Neural cell (in vitro differentiated cells): ENCODE results near the gene NEK4. TPM values are rescaled to one million over a fixed set of nuclear protein-coding genes. Genes with fewer than 3 reads are reported as not detected.

ENCODE experiments used
- H2AFZ ChIP-seq: fragments of 200-600, 300-800 bp; sonication (generic), shearing (Covaris generic); 2 replicates; pipeline ENCODE4 v1.6.0; 2014; ENCODE audit warnings: low read depth, mild to moderate bottlenecking, antibody characterized with exemption, low read length, moderate library complexity
- H3F3A ChIP-seq: fragments of 200-600 bp; shearing (Covaris generic); 2 replicates; pipeline ENCODE4 v1.6.1; 2016; ENCODE audit warnings: mild to moderate bottlenecking, moderate library complexity, mixed read lengths, antibody characterized with exemption, low read length; ENCODE audit not compliant: insufficient read depth, poor library complexity, severe bottlenecking
- H3K27ac ChIP-seq: fragments of 200-600, 300-800 bp; sonication (generic), shearing (Covaris generic); 2 replicates; pipeline ENCODE4 v1.5.1; 2014; ENCODE audit warnings: mild to moderate bottlenecking, low read length, moderate library complexity
- H3K27me3 ChIP-seq: fragments of 300-800, 200-600 bp; sonication (generic), shearing (Covaris generic); 2 replicates; pipeline ENCODE4 v1.6.0; 2014; ENCODE audit warnings: mild to moderate bottlenecking, low read depth, low read length, moderate library complexity; ENCODE audit not compliant: insufficient read depth
- H3K36me3 ChIP-seq: fragments of 300-800, 200-600 bp; sonication (generic), shearing (Covaris generic); 2 replicates; pipeline ENCODE4 v1.5.1; 2014; ENCODE audit warnings: mild to moderate bottlenecking, antibody characterized with exemption, low read length, moderate library complexity; ENCODE audit not compliant: insufficient read depth
- H3K4me2 ChIP-seq: fragments of 300-800, 200-600 bp; sonication (generic), shearing (Covaris generic); 2 replicates; pipeline ENCODE4 v1.6.0; 2014; ENCODE audit warnings: mild to moderate bottlenecking, low read length
- H3K4me3 ChIP-seq: fragments of 300-800, 200-600 bp; sonication (generic), shearing (Covaris generic); 2 replicates; pipeline ENCODE4 v1.5.1; 2014; ENCODE audit warnings: mild to moderate bottlenecking, low read length, moderate library complexity
- H3K79me2 ChIP-seq: fragments of 200-600 bp; shearing (Covaris generic); replicated peaks from 2 replicates; pipeline ENCODE4 v1.6.0; 2014; ENCODE audit warnings: mild to moderate bottlenecking, low read length, moderate library complexity; ENCODE audit not compliant: insufficient read depth
- H3K9ac ChIP-seq: fragments of 300-800, 200-600 bp; sonication (generic), shearing (Covaris generic); 2 replicates; pipeline ENCODE4 v1.6.1; 2016; ENCODE audit warnings: mild to moderate bottlenecking, low read length, mixed read lengths
- H3K9me2 ChIP-seq: fragments of 200-600 bp; shearing (Covaris generic); 2 replicates; pipeline ENCODE4 v1.6.1; 2016; ENCODE audit warnings: mild to moderate bottlenecking, low read length, mixed read lengths; ENCODE audit not compliant: insufficient read depth
- H3K9me3 ChIP-seq: fragments of 200-600, 300-800 bp; sonication (generic), shearing (Covaris generic); 2 replicates; pipeline ENCODE4 v1.6.1; 2016; ENCODE audit warnings: mild to moderate bottlenecking, mixed run types, low read length, moderate library complexity, mixed read lengths
- H4K20me1 ChIP-seq: fragments of 200-600 bp; shearing (Covaris generic); 2 replicates; pipeline ENCODE4 v1.6.1; 2016; ENCODE audit warnings: mild to moderate bottlenecking, mixed run types; ENCODE audit not compliant: insufficient read depth
- CTCF ChIP-seq: fragments of 450-650 bp; IDR thresholded peaks from 2 replicates; pipeline ENCODE4 v1.5.1; 2014; ENCODE audit warnings: antibody characterized with exemption, mild to moderate bottlenecking, moderate library complexity; ENCODE audit not compliant: poor library complexity, severe bottlenecking
- EP300 ChIP-seq: fragments of 450-650 bp; conservative IDR thresholded peaks from 2 replicates; pipeline ENCODE4 v1.6.1; 2014; ENCODE audit warnings: antibody characterized with exemption, mild to moderate bottlenecking, moderate library complexity; ENCODE audit not compliant: poor library complexity, severe bottlenecking
- EZH2 ChIP-seq: fragments of 200-600, 300-800 bp; shearing (Covaris generic), sonication (generic); IDR thresholded peaks from 2 replicates; pipeline ENCODE4 v1.6.1; 2014; ENCODE audit warnings: antibody characterized with exemption, low read length, borderline replicate concordance, mild to moderate bottlenecking; ENCODE audit not compliant: insufficient read depth, poor library complexity, severe bottlenecking
- MXI1 ChIP-seq: fragments of 450-650 bp; conservative IDR thresholded peaks from 2 replicates; pipeline ENCODE4 v1.6.1; 2014; ENCODE audit warnings: antibody characterized with exemption, mild to moderate bottlenecking; ENCODE audit not compliant: poor library complexity, severe bottlenecking
- POLR2AphosphoS5 ChIP-seq: IDR thresholded peaks from 2 replicates; pipeline ENCODE4 v1.6.1; 2012
- RAD21 ChIP-seq: fragments of 450-650 bp; conservative IDR thresholded peaks from 2 replicates; pipeline ENCODE4 v1.6.1; 2014; ENCODE audit warnings: antibody characterized with exemption, mild to moderate bottlenecking, moderate library complexity
- REST ChIP-seq: IDR thresholded peaks from 2 replicates; pipeline ENCODE4 v1.6.1; 2012; ENCODE audit warnings: borderline replicate concordance
- SMC3 ChIP-seq: fragments of 450-650 bp; conservative IDR thresholded peaks from 2 replicates; pipeline ENCODE4 v1.6.1; 2014; ENCODE audit warnings: antibody characterized with exemption, mild to moderate bottlenecking, moderate library complexity; ENCODE audit not compliant: poor library complexity
- TAF1 ChIP-seq: IDR thresholded peaks from 2 replicates; pipeline ENCODE4 v1.6.1; 2012; ENCODE audit warnings: low read depth
- polyA plus RNA-seq: library from polyadenylated mRNA; depleted of rRNA; stranded (reverse); fragments of >200 nt; gene quantifications from 2 replicates; pipeline ENCODE4 v1.2.3, GENCODE V29; 2014

NEK4 gene
- polyA plus RNA-seq, 1 donor from 2014 or later = 45.6 TPM

GRCh38 chr3:52786330-52787215 is 15.8 kb upstream of the NEK4 start:
- no peaks in the 10 kb centered on the region for H4K20me1 ChIP-seq
- H2AFZ ChIP-seq = no peak overlapping the region
- H3K9me3 ChIP-seq = no peaks in the 10 kb centered on the region
- H3K9me2 ChIP-seq = no peaks in the 10 kb centered on the region
- no peak overlapping the region for H3K27ac ChIP-seq
- H3F3A ChIP-seq = no peaks in the 10 kb centered on the region
- TF ChIP-seq CTCF (no peak), TAF1 (no peak), MXI1 (no peak), EZH2 (no peak), EP300 (no peak), RAD21 (no peak), SMC3 (no peak), POLR2AphosphoS5 (no peak), REST (no peak)
- H3K36me3 ChIP-seq = no peaks in the 10 kb centered on the region
- no peak overlapping the region for H3K9ac ChIP-seq
- H3K27me3 ChIP-seq = no peaks in the 10 kb centered on the region
- H3K79me2 ChIP-seq = no peaks in the 10 kb centered on the region
- no peak overlapping the region for H3K4me3 ChIP-seq
- H3K4me2 ChIP-seq = no peak overlapping the region

GRCh38 chr3:52784931-52785590 is 14.3 kb upstream of the NEK4 start:
- H3K27me3 ChIP-seq = no peaks in the 10 kb centered on the region

More at GRCh38 chr3:52784931-52785590, 14.3 kb upstream of the NEK4 start:
- H4K20me1 ChIP-seq = no peaks in the 10 kb centered on the region
- H3K36me3 ChIP-seq = no peaks in the 10 kb centered on the region
- no peaks in the 10 kb centered on the region for H3F3A ChIP-seq
- H3K9me2 ChIP-seq = no peaks in the 10 kb centered on the region
- no peaks in the 10 kb centered on the region for H3K9me3 ChIP-seq
- no peak overlapping the region for H3K4me2 ChIP-seq
- no peak overlapping the region for H2AFZ ChIP-seq
- no peak overlapping the region for H3K27ac ChIP-seq
- H3K4me3 ChIP-seq = no peak overlapping the region
- H3K9ac ChIP-seq = no peak overlapping the region
- TF ChIP-seq SMC3 = no peak
- no peak for TF ChIP-seq POLR2AphosphoS5
- no peak for TF ChIP-seq TAF1
- H3K79me2 ChIP-seq = no peaks in the 10 kb centered on the region
